WTC11 (cell line): ENCODE measurements around the gene SLC17A8.

Experiments
- ZNF232 ChIP-seq: sonication (generic); formaldehyde crosslinking; IDR thresholded peaks from 2 replicates; pipeline ENCODE4 v1.8.0; 2022; ENCODE audit warnings: mild to moderate bottlenecking, missing genetic modification reagents
- TF ChIP-seq, protein P1 (sequence below): sonication (generic); formaldehyde crosslinking; IDR thresholded peaks from 2 replicates; pipeline ENCODE4 v1.8.0; 2022; ENCODE audit warnings: mild to moderate bottlenecking, missing genetic modification reagents

DNA sequence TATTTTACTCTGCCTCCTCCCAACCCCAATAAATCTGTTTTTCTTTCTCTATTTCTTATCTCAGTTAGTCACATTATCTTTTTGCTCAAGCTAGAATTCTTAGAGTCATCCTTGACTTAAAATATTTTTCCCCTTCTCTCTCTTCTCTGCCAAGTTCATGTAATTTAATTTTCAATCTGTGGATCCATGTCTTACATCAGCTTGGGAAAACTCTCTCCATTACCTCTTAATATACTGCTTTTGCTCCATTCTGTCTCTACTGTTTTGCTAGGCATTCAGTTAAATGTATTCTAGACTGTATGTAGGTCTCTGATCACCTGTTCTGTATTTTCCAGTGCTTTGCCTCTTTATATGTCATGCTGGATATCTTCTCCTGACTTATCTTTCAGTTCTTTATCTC is 65.8 kb downstream of the SLC17A8 start:
- TF ChIP-seq, protein P1, sequence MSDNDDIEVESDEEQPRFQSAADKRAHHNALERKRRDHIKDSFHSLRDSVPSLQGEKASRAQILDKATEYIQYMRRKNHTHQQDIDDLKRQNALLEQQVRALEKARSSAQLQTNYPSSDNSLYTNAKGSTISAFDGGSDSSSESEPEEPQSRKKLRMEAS = no peak
- no peak for TF ChIP-seq ZNF232 (CRISPR knock-in tag)
